ENCODE measurements around the gene TNS4.

The TNS4 gene

GRCh38 chr17:40490289-40490853, 11.1 kb downstream of the TNS4 start:
- peak; percentile 64 for DNase-seq (ENCODE audit: low read depth)

- no peak for DNase-seq (ENCODE audit: low read depth)
Measured at GRCh38 chr17:40487371-40488020, 13.9 kb downstream of the TNS4 start.

GRCh38 chr17:40486522-40487370, 14.7 kb downstream of the TNS4 start:
- peak; percentile 58 for DNase-seq (ENCODE audit: low read depth)

GRCh38 chr17:40485851-40486521, 15.4 kb downstream of the TNS4 start:
- peak; percentile 99 for DNase-seq (ENCODE audit: low read depth)

GRCh38 chr17:40484973-40485530, 16.4 kb downstream of the TNS4 start:
- no peak for DNase-seq (ENCODE audit: low read depth)

- no peak for DNase-seq (ENCODE audit: low read depth)
Measured at GRCh38 chr17:40484285-40484972, 17.0 kb downstream of the TNS4 start.

- no peak for DNase-seq (ENCODE audit: low read depth)
Measured at GRCh38 chr17:40483679-40484078, 17.7 kb downstream of the TNS4 start.

GRCh38 chr17:40482722-40483121, 18.7 kb downstream of the TNS4 start:
- no peak for DNase-seq (ENCODE audit: low read depth)

- DNase-seq (ENCODE audit: low read depth) = no peak
Measured at GRCh38 chr17:40481106-40481505, 20.3 kb downstream of the TNS4 start.

GRCh38 chr17:40480501-40481003, 20.9 kb downstream of the TNS4 start:
- DNase-seq (ENCODE audit: low read depth) = no peak

GRCh38 chr17:40479754-40480480, 21.5 kb downstream of the TNS4 start:
- no peak for DNase-seq (ENCODE audit: low read depth)

GRCh38 chr17:40478486-40478885, 22.9 kb downstream of the TNS4 start:
- no peak for DNase-seq (ENCODE audit: low read depth)

- no peak for DNase-seq (ENCODE audit: low read depth)
Measured at GRCh38 chr17:40477796-40478195, 23.6 kb downstream of the TNS4 start.

GRCh38 chr17:40475234-40475908, 26.1 kb downstream of the TNS4 start:
- no peak for DNase-seq (ENCODE audit: low read depth)

GRCh38 chr17:40474419-40475002, 26.9 kb downstream of the TNS4 start:
- no peak for DNase-seq (ENCODE audit: low read depth)

- DNase-seq (ENCODE audit: low read depth) = no peak
Measured at GRCh38 chr17:40473573-40474365, 27.7 kb downstream of the TNS4 start.

- no peak for DNase-seq (ENCODE audit: low read depth)
Measured at GRCh38 chr17:40472733-40473452, 28.5 kb downstream of the TNS4 start.

Data from stromal cell of bone marrow (primary cell).